ENCODE measurements around the gene TCF23.

DNA sequence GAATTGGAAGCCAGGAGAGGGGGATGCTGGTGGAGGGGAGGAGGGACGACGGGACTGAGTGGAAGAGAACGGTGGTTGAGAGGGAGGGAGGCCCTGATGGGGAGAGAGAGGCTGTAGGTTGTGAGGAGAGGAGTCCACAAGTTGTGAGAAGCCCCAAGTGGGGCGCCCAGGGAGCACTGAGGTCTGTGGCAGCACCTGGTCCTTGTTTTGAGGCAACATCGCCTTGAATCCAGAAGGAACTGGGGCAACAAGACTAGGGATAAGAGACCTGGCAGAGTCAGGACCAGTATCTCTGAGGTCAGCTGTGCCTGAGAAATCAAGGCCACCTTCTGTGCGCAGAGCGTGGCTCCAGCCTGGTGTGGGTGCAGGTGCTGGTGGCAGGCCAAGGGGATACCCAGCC is 10.7 kb upstream of the TCF23 start:
- TF ChIP-seq CTCF (IDR thresholded peaks at IDR 0.05) (no peak), POLR2A (IDR thresholded peaks at IDR 0.05) (no peak)
